Adrenal gland (tissue), 12 donors: Measurements from ENCODE around the gene HSPA9. TPM values are rescaled to one million over a fixed set of nuclear protein-coding genes. Genes with fewer than 3 reads are reported as not detected.

ENCODE experiments used
- DNase-seq, 7 donors: peaks; one replicate each; pipeline ENCODE4 v3.0.0-alpha.2; 2019 to 2020
- H3K27ac ChIP-seq, 5 donors: fragments of 200-600 bp; sonication (generic) in 4 of 5; 1 replicate in 3 of 5; 2 replicates in 2 of 5; pipeline versions ENCODE4 v1.5.1 to v1.8.0; 2016 to 2020; ENCODE audit warnings: mild to moderate bottlenecking in 1 of 5
- H3K27me3 ChIP-seq: fragments of 200-600 bp; 2 replicates; pipeline ENCODE4 v1.8.0; 2021
- H3K36me3 ChIP-seq, 2 donors: fragments of 200-600 bp; replicated peaks in 1 of 2; 1 replicate in 1 of 2; 2 replicates in 1 of 2; pipeline versions ENCODE4 v1.5.1 to v1.8.0; 2018 to 2022
- H3K4me1 ChIP-seq, 2 donors: fragments of 200-600 bp; replicated peaks in 1 of 2; 1 replicate in 1 of 2; 2 replicates in 1 of 2; pipeline versions ENCODE4 v1.5.1 to v1.8.0; 2018 to 2021
- H3K4me3 ChIP-seq, 4 donors: fragments of 200-600 bp; sonication (generic) in 3 of 4; one replicate each; pipeline ENCODE4 v1.5.1; 2016 to 2018
- H3K9me3 ChIP-seq, 3 donors: fragments of 200-600 bp; sonication (generic) in 1 of 3; replicated peaks in 1 of 3; 1 replicate in 2 of 3; 2 replicates in 1 of 3; pipeline versions ENCODE4 v1.5.1 to v1.8.0; 2016 to 2021
- POLR2A ChIP-seq, 2 donors: fragments of 450-650 bp; IDR thresholded peaks; one replicate each; pipeline ENCODE4 v1.6.1; 2017; ENCODE audit warnings: antibody characterized with exemption in 2 of 2, mild to moderate bottlenecking in 2 of 2, moderate library complexity in 1 of 2
- WGBS, 4 donors: extraction: QIAGEN DNeasy Blood & Tissue Kit in 2 of 4; methylation state at CpG; one replicate each; pipeline versions ENCODE4 v1.1.5 to v1.1.7; 2013 to 2017; 5-methylcytosine and 5-hydroxymethylcytosine counted together
- intact Hi-C, 2 donors: fragments of 100-400 bp; cut with DNase I; formaldehyde crosslinking; loops; one replicate each; pipeline versions ENCODE4 v1.14.1 to v1.15.0; 2022 to 2023
- polyA plus RNA-seq, 3 donors: library from polyadenylated mRNA; stranded (reverse); fragments of 200-250 nt in 2 of 3; fragments of 350-450 nt in 1 of 3; fragmentation: Illumina TruSeq in 1 of 3; extraction: RNeasy Lipid Tissue Mini Kit (QIAGEN cat#74804) in 1 of 3; gene quantifications; one replicate each; pipeline ENCODE4 v1.2.3, GENCODE V29; 2013 to 2014
- total RNA-seq, 9 donors: library from RNA; depleted of rRNA in 4 of 9; stranded (reverse); fragments of >200 nt in 4 of 9; fragments of 120-200 nt in 1 of 9; fragmentation: NEBNext Ultra II Directional in 1 of 9; extraction: Animal tissue kit (Norgen Biotek cat#: 25700) in 1 of 9; gene quantifications; one replicate each; pipeline versions ENCODE4 v1.1.0 to v1.2.4, GENCODE V29; 2013 to 2023
- TF ChIP-seq, protein P1 (sequence below), 6 experiments: fragments of 450-650 bp in 4 of 6; fragments of 200-600 bp in 2 of 6; sonication (generic) in 1 of 6; IDR thresholded peaks; 1 replicate in 5 of 6; 2 replicates in 1 of 6; pipeline versions ENCODE4 v1.5.1 to v1.8.0; 2016 to 2021; ENCODE audit warnings: antibody characterized with exemption in 6 of 6, mild to moderate bottlenecking in 2 of 6, moderate library complexity in 1 of 6
- donor health status: healthy with polysubstance abuse.
- donor health status: Bipolar disorder and iron deficiency.
- donor health status: DM: yes; HTN: yes; CAD: no.
- donor health status: DM: no; HTN: no; CAD: no.
- donor health status: DM: no; HTN: no; CAD: no.
- donor health status: DM: yes; HTN: yes; CAD: no.

HSPA9 gene
- total and polyA plus RNA-seq, 12 donors = 92.3 to 1,206 (median 501) TPM

DNA sequence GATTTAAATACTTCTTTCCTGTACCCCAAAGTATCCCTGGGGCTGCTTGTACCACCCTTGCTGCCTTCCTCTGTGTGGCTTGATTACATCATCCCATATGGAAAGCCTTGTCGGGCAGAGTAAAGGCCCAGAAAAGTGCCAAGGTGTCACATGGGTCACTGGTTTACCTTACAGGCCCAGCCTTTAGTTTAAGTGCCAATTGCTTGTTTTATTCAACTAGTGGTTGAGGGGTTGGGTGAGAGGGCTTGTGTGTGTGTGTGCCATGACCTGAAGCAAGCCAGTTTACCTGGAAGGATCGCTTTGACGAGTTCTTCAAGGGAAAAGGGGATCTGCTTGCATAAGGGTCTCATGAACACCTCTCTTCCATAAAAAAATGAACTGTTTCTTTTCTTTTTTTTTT, 7.8 kb upstream of the HSPA9 start:
- H3K27ac ChIP-seq = no peak overlapping the region
- no peak for DNase-seq
- no peak overlapping the region for H3K4me3 ChIP-seq
- H3K36me3 ChIP-seq = no peaks in the 10 kb centered on the region
- no peaks in the 10 kb centered on the region for H3K9me3 ChIP-seq
- peaks cover 3% of the 10 kb centered on the region in 2 donors for H3K4me1 ChIP-seq
- intact Hi-C loops = loop anchor here in 1 of 2 donors (10.0 kb wide), 1 partner anchor 682 kb away; no protein-coding TSS in a partner anchor
- no peaks in the 10 kb centered on the region for H3K27me3 ChIP-seq
- TF ChIP-seq POLR2A (IDR thresholded peaks at IDR 0.05) = no peak
- TF ChIP-seq, protein P1, sequence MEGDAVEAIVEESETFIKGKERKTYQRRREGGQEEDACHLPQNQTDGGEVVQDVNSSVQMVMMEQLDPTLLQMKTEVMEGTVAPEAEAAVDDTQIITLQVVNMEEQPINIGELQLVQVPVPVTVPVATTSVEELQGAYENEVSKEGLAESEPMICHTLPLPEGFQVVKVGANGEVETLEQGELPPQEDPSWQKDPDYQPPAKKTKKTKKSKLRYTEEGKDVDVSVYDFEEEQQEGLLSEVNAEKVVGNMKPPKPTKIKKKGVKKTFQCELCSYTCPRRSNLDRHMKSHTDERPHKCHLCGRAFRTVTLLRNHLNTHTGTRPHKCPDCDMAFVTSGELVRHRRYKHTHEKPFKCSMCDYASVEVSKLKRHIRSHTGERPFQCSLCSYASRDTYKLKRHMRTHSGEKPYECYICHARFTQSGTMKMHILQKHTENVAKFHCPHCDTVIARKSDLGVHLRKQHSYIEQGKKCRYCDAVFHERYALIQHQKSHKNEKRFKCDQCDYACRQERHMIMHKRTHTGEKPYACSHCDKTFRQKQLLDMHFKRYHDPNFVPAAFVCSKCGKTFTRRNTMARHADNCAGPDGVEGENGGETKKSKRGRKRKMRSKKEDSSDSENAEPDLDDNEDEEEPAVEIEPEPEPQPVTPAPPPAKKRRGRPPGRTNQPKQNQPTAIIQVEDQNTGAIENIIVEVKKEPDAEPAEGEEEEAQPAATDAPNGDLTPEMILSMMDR (IDR thresholded peaks at IDR 0.05) = no peak
- WGBS, 4 donors = 89 to 94% (median 89%) methylated on average over 3 of the region's 3 CpGs

DNA sequence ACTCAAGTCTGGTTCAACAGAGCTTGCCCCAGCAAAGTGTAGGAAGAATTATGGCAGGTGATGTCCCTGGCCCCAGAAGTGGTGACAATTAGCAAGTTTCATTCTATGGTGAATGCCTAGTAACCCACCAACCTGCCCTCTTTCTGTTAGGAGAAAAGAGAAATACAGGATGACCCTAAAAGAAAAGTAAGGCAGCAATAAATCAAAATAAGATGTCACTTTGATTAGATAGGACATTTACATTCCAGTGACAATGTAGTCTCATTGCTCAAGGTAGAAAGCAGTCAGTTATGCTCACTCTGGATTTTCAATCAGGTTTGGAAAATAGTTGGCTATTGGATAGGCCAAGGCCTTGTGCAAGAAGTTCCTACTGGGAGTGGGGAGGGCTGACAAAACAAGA, 5.6 kb upstream of the HSPA9 start:
- Histone ChIP-seq H3K4me1 (peaks cover 3 to 7% of the 10 kb centered on the region in 2 donors), H3K27ac (peak overlapping the region in 2 of 5 donors; percentile 2 to 50), H3K27me3 (no peaks in the 10 kb centered on the region), H3K4me3 (no peak overlapping the region), H3K9me3 (no peaks in the 10 kb centered on the region), H3K36me3 (no peaks in the 10 kb centered on the region)
- TF ChIP-seq, protein P1 (IDR thresholded peaks at IDR 0.05) = no peak
- no peak for TF ChIP-seq POLR2A (IDR thresholded peaks at IDR 0.05)
- intact Hi-C loops = loop anchor here in 1 of 2 donors (10.0 kb wide), 1 partner anchor 684 kb away; no protein-coding TSS in a partner anchor
- DNase-seq = no peak

DNA sequence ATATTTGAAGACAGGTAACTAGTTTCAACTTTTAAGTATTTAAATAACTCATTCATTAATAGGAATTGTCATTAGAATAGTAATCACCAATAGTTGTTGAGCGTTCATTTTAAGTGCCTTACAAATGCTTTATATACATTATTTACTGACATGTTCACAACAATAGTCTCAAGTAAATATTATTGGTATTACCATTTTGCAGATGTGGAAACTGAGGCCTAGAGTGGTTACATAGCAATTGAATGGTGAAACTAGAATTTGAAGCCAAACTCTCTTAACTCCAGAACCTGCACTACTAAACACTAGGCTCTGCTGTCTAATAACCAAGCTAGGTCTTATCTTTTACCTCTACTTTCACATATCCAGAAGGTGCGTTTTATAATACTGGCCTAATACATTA, 4.8 kb upstream of the HSPA9 start:
- intact Hi-C loops = loop anchor here in 1 of 2 donors (10.0 kb wide), 1 partner anchor 685 kb away; no protein-coding TSS in a partner anchor
- Histone ChIP-seq H3K9me3 (no peaks in the 10 kb centered on the region), H3K36me3 (no peaks in the 10 kb centered on the region), H3K27ac (no peak overlapping the region), H3K27me3 (no peaks in the 10 kb centered on the region), H3K4me3 (no peak overlapping the region), H3K4me1 (peaks cover 3 to 7% of the 10 kb centered on the region in 2 donors)
- TF ChIP-seq POLR2A (IDR thresholded peaks at IDR 0.05) = no peak
- TF ChIP-seq, protein P1 (IDR thresholded peaks at IDR 0.05) = no peak
- DNase-seq = no peak
- 91 to 95% (median 94%) methylated on average over 2 of the region's 2 CpGs for WGBS, 4 donors

DNA sequence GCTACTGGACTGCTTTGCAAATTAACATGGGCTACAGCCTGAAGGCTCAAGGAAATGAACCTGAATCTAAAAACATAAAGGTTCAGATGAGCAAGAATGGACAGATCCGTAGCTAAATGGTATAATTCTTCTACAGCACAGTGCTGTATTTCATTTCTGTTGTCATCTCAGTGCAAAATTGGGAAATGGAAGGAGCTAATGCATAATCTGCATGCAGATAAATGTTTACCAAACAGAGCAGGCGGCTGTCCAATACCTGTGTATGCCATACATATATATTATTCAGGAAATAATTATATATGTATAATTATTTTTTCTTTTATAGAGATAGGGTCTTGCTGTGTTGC, 4.3 kb upstream of the HSPA9 start:
- H3K9me3 ChIP-seq = no peaks in the 10 kb centered on the region
- 42 to 54% (median 48%) methylated on average over 2 of the region's 2 CpGs for WGBS, 4 donors
- H3K4me3 ChIP-seq = no peak overlapping the region
- intact Hi-C loops = no loop called here
- no peaks in the 10 kb centered on the region for H3K36me3 ChIP-seq
- DNase-seq = no peak
- H3K27ac ChIP-seq = peak overlapping the region in 1 of 5 donors; percentile 41
- no peak for TF ChIP-seq POLR2A (IDR thresholded peaks at IDR 0.05)
- TF ChIP-seq, protein P1 (IDR thresholded peaks at IDR 0.05) = peak in 1 of 6 experiments; percentile 3
- H3K4me1 ChIP-seq = peaks cover 3 to 7% of the 10 kb centered on the region in 2 donors
- no peaks in the 10 kb centered on the region for H3K27me3 ChIP-seq
